LNCaP clone FGC (cell line): Measurements from ENCODE around the gene GLIPR1L1.

Experiments
- DNase-seq: peaks from one replicate; pipeline ENCODE4 v3.0.0-alpha.2; 2011; ENCODE audit warnings: low read depth
- H3K4me3 ChIP-seq: 2 replicates; pipeline ENCODE4 v1.5.1; 2011; ENCODE audit warnings: mild to moderate bottlenecking, low read depth, low read length, control low read depth
- TF ChIP-seq, protein P1 (sequence below): IDR thresholded peaks from 2 replicates; pipeline ENCODE4 v1.5.1; 2012; ENCODE audit warnings: mild to moderate bottlenecking; ENCODE audit not compliant: control insufficient read depth, insufficient read depth; ENCODE audit errors: extremely low read depth

GLIPR1L1 gene, protein sequence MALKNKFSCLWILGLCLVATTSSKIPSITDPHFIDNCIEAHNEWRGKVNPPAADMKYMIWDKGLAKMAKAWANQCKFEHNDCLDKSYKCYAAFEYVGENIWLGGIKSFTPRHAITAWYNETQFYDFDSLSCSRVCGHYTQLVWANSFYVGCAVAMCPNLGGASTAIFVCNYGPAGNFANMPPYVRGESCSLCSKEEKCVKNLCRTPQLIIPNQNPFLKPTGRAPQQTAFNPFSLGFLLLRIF

DNA sequence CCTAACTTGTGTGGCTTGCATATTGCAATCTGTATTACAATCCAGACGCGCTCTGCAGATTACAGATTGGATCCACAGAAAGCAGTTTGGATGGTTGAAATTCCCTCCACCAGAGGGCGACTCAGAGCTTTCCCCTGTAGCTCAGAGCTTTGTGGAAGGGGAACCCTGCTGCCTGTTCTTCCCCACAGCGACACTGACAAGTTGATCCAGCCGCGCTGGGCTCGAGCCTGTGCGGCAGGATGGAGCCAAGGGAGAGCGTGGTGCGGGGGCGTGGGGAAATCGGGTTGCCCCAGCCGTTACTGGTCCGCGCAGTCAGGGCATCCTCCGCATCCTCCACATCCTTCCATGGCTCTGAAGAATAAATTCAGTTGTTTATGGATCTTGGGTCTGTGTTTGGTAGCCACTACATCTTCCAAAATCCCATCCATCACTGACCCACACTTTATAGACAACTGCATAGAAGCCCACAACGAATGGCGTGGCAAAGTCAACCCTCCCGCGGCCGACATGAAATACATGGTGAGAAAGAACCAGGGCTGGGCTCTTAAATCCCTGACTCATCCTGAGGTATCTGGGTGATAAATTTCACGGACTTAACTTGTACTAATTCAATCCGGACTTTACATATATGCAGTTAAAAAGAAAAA is at the start of gene GLIPR1L1:
GLIPR1L1 (plus strand) TSS at position 287 of the 647 bp plus-strand sequence; CDS start at position 346, 59 bp downstream.
- peak; percentile 4 for DNase-seq
- TF ChIP-seq, protein P1, sequence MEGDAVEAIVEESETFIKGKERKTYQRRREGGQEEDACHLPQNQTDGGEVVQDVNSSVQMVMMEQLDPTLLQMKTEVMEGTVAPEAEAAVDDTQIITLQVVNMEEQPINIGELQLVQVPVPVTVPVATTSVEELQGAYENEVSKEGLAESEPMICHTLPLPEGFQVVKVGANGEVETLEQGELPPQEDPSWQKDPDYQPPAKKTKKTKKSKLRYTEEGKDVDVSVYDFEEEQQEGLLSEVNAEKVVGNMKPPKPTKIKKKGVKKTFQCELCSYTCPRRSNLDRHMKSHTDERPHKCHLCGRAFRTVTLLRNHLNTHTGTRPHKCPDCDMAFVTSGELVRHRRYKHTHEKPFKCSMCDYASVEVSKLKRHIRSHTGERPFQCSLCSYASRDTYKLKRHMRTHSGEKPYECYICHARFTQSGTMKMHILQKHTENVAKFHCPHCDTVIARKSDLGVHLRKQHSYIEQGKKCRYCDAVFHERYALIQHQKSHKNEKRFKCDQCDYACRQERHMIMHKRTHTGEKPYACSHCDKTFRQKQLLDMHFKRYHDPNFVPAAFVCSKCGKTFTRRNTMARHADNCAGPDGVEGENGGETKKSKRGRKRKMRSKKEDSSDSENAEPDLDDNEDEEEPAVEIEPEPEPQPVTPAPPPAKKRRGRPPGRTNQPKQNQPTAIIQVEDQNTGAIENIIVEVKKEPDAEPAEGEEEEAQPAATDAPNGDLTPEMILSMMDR: peak; percentile 46
- no peak within 1 kb of the TSS for H3K4me3 ChIP-seq

- no peak overlapping the region for H3K4me3 ChIP-seq
- DNase-seq: no peak
- TF ChIP-seq, protein P1: no peak
Measured at GRCh38 chr12:75288860-75289259, 45.6 kb upstream of the GLIPR1L1 start.

DNA sequence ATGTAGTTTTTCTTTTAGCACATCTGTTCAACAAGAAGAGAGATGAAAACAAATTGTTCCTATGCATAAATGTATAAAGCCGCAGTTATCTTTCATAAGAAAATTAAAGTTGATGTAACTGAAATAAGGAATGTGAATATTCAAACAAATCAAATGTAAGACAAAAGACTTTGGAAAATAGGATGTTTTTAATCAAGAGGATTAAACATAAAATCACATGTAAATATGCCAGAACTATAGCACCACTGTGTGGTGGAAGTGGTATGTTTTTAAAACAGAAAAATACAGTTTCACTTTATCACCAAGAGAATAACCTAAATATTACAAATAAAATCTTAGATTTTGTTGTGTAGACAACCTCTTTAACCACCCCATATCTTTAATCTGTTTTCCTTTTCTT is 44.7 kb upstream of the GLIPR1L1 start:
- TF ChIP-seq, protein P1: peak; percentile 57
- DNase-seq: no peak
- no peak overlapping the region for H3K4me3 ChIP-seq

DNA sequence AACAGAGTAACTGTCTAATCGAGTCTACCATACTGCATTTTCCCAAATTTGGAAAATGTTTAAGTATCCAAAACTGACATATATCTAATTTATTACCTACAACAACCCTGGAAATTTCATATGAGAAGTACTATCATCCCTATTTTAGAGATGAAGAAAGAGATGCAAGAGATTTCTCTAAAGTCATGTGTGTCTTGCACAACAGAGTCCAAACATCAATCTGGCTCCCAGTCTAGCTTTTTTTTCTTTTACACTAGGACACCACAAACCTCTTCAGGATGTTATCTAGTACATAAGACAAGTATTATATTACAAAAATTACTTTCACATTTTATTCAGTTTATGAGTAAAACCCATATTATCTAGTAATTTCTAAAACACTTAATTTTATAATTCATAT is 43.5 kb upstream of the GLIPR1L1 start:
- TF ChIP-seq, protein P1: no peak
- no peak overlapping the region for H3K4me3 ChIP-seq
- DNase-seq: no peak

DNA sequence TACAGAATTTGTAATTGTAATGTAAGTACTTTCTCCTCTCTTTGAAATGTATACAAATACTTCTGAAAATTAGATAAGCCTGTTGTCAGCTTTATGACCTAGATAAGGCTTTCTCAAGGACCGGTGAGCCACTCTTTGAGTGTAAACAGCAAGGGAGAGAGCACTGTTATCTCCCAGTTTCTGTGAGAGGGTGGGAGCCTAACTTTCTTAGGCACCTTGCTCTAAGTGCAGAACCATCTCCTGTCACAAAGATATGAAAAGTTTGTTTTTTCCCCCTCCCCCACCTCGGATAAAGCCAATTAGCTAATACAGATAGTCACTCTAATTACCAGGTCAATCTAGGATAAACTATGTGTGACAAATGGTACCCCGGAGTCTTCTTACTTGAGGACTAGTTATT is 40.1 kb upstream of the GLIPR1L1 start:
- no peak overlapping the region for H3K4me3 ChIP-seq
- no peak for DNase-seq
- TF ChIP-seq, protein P1: no peak

GRCh38 chr12:75294797-75295196 is 39.7 kb upstream of the GLIPR1L1 start:
- DNase-seq: no peak
- TF ChIP-seq, protein P1: no peak
- H3K4me3 ChIP-seq: no peak overlapping the region
